Hematopoietic multipotent progenitor cell treated with erythropoietin and hydrocortisone succinate and interleukin-3 and kit ligand, for 4 days (in vitro differentiated cells): ENCODE results near the gene ANK2.
A peak's percentile ranks its signal among the peaks of the same experiment; 100 is the strongest.

Experiments used
- DNase-seq: peaks from one replicate; pipeline ENCODE4 v3.0.0-alpha.2; 2015

ANK2 gene

GRCh38 chr4:113101669-113102068, 52.2 kb downstream of the ANK2 start:
- no peak for DNase-seq

GRCh38 chr4:113103556-113103955, 54.1 kb downstream of the ANK2 start:
- no peak for DNase-seq

- peak; percentile 4 for DNase-seq
Measured at GRCh38 chr4:113106108-113106507, 56.7 kb downstream of the ANK2 start.

- DNase-seq = no peak
Measured at GRCh38 chr4:113109106-113109718, 59.8 kb downstream of the ANK2 start.

GRCh38 chr4:113112338-113112978, 63.0 kb downstream of the ANK2 start:
- no peak for DNase-seq

- no peak for DNase-seq
Measured at GRCh38 chr4:113113151-113113550, 63.7 kb downstream of the ANK2 start.

- no peak for DNase-seq
Measured at GRCh38 chr4:113114884-113115283, 65.4 kb downstream of the ANK2 start.

GRCh38 chr4:113116414-113117357, 67.2 kb downstream of the ANK2 start:
- no peak for DNase-seq

- no peak for DNase-seq
Measured at GRCh38 chr4:113117358-113117702, 67.9 kb downstream of the ANK2 start.

- DNase-seq = no peak
Measured at GRCh38 chr4:113122066-113122465, 72.6 kb downstream of the ANK2 start.

GRCh38 chr4:113125418-113125817, 76.0 kb downstream of the ANK2 start:
- DNase-seq = no peak

GRCh38 chr4:113131136-113131535, 81.7 kb downstream of the ANK2 start:
- no peak for DNase-seq

GRCh38 chr4:113131621-113132020, 82.2 kb downstream of the ANK2 start:
- DNase-seq = no peak

- no peak for DNase-seq
Measured at GRCh38 chr4:113141901-113142346, 92.5 kb downstream of the ANK2 start.

GRCh38 chr4:113142351-113142750, 92.9 kb downstream of the ANK2 start:
- no peak for DNase-seq

- no peak for DNase-seq
Measured at GRCh38 chr4:113144091-113144490, 94.6 kb downstream of the ANK2 start.

GRCh38 chr4:113145147-113145518, 95.7 kb downstream of the ANK2 start:
- DNase-seq = no peak

- no peak for DNase-seq
Measured at GRCh38 chr4:113145519-113146291, 96.3 kb downstream of the ANK2 start.

- no peak for DNase-seq
Measured at GRCh38 chr4:113146876-113147358, 97.5 kb downstream of the ANK2 start.

- peak; percentile 3 for DNase-seq
Measured at GRCh38 chr4:113147498-113148111, 98.2 kb downstream of the ANK2 start.

- DNase-seq = no peak
Measured at GRCh38 chr4:113148925-113149324, 99.5 kb downstream of the ANK2 start.

- no peak for DNase-seq
Measured at GRCh38 chr4:113153529-113154101, 104.2 kb downstream of the ANK2 start.
